ENCODE measurements around the gene SPINK4. TPM values are rescaled to one million over a fixed set of nuclear protein-coding genes. Genes with fewer than 3 reads are reported as not detected.

Gene SPINK4
- total RNA-seq, 1 donor from 2014 or later, result not detected

DNA sequence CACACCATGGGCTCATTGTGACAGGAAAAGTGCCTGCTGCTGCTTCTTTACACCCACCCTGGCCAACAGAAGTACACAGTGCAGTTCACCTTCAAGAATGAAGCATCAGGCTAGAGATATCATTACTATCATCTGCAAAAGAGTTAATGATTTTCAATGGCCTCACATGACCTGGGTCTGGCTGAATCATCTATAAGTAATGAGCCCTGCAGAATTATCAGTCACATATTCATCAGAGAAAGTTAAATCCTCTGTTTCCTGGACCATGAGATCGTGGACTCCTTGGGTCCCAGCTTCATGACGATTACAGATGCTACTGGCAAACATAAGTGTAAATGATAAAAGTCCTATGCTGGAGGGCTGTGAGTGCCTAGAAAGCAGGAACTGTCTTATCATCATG is 16.3 kb downstream of the SPINK4 start:
- no peak overlapping the region for H3K4me3 Mint-ChIP-seq (ENCODE audit: unreplicated experiment)
- H3K9me3 Mint-ChIP-seq (ENCODE audit: unreplicated experiment), result no peaks in the 10 kb centered on the region
- peaks cover 56% of the 10 kb centered on the region for H3K36me3 Mint-ChIP-seq (ENCODE audit: unreplicated experiment)

DNA sequence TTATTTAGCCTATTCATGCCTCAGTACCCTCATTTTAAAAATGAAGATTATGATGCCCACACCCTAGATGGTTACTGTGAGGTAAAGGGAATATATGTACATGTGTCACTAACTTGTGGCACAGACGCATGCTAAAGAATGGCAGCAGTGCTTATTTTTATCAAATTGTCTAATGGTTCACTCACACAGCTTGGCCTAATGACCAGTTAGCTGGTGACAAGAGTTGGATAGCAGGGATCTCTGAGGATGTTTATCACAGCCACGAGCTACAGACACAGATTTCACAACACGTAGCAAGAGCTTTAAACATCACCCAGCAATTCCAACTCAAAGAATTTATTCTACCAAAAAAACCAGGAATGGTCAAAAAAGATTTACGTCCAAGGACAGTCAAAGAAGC is 17.3 kb downstream of the SPINK4 start:
- no peak overlapping the region for H3K27ac Mint-ChIP-seq (ENCODE audit: unreplicated experiment)
- H3K27me3 Mint-ChIP-seq (ENCODE audit: unreplicated experiment), result no peaks in the 10 kb centered on the region
- no peaks in the 10 kb centered on the region for H3K4me1 Mint-ChIP-seq (ENCODE audit: unreplicated experiment)
- TF ChIP-seq, protein P1, sequence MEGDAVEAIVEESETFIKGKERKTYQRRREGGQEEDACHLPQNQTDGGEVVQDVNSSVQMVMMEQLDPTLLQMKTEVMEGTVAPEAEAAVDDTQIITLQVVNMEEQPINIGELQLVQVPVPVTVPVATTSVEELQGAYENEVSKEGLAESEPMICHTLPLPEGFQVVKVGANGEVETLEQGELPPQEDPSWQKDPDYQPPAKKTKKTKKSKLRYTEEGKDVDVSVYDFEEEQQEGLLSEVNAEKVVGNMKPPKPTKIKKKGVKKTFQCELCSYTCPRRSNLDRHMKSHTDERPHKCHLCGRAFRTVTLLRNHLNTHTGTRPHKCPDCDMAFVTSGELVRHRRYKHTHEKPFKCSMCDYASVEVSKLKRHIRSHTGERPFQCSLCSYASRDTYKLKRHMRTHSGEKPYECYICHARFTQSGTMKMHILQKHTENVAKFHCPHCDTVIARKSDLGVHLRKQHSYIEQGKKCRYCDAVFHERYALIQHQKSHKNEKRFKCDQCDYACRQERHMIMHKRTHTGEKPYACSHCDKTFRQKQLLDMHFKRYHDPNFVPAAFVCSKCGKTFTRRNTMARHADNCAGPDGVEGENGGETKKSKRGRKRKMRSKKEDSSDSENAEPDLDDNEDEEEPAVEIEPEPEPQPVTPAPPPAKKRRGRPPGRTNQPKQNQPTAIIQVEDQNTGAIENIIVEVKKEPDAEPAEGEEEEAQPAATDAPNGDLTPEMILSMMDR (IDR thresholded peaks at IDR 0.05), result no peak
- H3K4me3 Mint-ChIP-seq (ENCODE audit: unreplicated experiment), result no peak overlapping the region
- peaks cover 61% of the 10 kb centered on the region for H3K36me3 Mint-ChIP-seq (ENCODE audit: unreplicated experiment)
- DNase-seq (ENCODE audit: extremely low spot score, unreplicated experiment), result no peak
- H3K9me3 Mint-ChIP-seq (ENCODE audit: unreplicated experiment), result no peaks in the 10 kb centered on the region

More for the DNA sequence above, 16.3 kb downstream of the SPINK4 start:
- Mint-ChIP-seq H3K4me1 (ENCODE audit: unreplicated experiment) (no peaks in the 10 kb centered on the region), H3K27me3 (ENCODE audit: unreplicated experiment) (no peaks in the 10 kb centered on the region), H3K27ac (ENCODE audit: unreplicated experiment) (no peak overlapping the region)
- TF ChIP-seq, protein P1 (IDR thresholded peaks at IDR 0.05), result no peak
- no peak for DNase-seq (ENCODE audit: extremely low spot score, unreplicated experiment)

DNA sequence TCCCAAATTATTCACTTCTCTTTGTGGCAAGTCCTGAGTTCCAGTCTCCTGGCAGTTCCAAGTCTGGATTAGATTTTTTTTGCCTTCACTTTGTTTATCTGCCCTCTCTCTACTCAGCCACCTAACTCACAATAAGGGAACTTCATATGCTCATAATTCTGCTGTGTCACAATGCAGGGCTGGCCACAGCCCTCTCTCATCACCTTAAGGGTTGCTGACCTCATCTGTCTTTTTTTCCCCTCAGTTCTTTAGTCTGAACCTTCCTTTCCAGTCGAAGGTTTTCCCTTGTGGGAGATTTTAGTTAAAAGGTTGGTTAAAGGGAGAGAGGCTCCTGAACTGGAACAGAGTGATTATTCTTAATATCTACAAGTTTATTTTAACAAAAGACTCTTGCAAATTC is 20.4 kb downstream of the SPINK4 start:
- H3K4me3 Mint-ChIP-seq (ENCODE audit: unreplicated experiment), result no peak overlapping the region
- H3K36me3 Mint-ChIP-seq (ENCODE audit: unreplicated experiment), result peaks cover 40% of the 10 kb centered on the region
- no peak for DNase-seq (ENCODE audit: extremely low spot score, unreplicated experiment)
- H3K4me1 Mint-ChIP-seq (ENCODE audit: unreplicated experiment), result peaks cover 14% of the 10 kb centered on the region
- TF ChIP-seq, protein P1 (IDR thresholded peaks at IDR 0.05), result no peak
- no peak overlapping the region for H3K27ac Mint-ChIP-seq (ENCODE audit: unreplicated experiment)
- H3K9me3 Mint-ChIP-seq (ENCODE audit: unreplicated experiment), result no peaks in the 10 kb centered on the region
- H3K27me3 Mint-ChIP-seq (ENCODE audit: unreplicated experiment), result no peaks in the 10 kb centered on the region

DNA sequence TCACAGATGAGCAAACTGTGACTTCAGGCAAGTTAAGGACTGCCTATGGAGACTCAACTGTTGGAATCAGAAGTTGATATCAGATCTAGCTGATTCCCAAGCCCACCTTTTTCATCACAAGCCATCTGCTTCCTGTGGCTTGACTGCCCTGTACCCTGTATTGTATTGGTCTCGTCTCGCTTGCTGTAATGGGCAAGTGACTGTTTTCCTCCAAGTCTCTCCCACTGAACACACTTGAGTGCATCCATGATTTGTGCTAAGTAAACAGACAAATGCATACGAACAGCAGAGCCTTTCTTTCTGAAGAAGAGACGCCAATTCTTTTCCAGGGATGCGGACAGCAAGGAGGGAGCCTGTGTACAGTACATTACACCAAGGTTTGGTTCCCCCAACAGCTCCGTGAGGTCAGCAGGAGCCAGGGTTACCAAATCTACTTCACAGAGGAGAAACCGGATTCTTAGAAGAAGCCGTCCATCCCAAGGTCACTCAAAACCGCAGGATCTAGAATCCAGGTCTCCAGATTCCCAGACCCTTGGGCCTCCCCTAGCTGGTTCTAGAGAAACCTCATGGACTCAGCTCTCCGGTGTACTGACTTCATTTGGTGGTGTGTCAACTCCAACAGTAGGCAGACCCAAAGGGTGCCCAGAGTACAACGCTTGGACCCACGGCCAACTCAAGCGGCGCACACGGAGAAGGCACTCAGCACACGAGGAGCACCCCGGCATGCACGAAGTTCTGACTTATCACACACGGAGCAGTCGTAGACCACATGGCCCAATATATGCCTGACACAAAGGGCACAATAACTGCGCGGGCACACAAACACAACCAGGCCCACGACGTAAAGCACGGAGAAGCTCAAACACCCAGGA is 23.4 kb downstream of the SPINK4 start:
- Mint-ChIP-seq H3K27me3 (ENCODE audit: unreplicated experiment) (no peaks in the 10 kb centered on the region), H3K4me3 (ENCODE audit: unreplicated experiment) (peak overlapping the region; percentile 85), H3K27ac (ENCODE audit: unreplicated experiment) (peak overlapping the region; percentile 79), H3K36me3 (ENCODE audit: unreplicated experiment) (peaks cover 35% of the 10 kb centered on the region), H3K9me3 (ENCODE audit: unreplicated experiment) (no peaks in the 10 kb centered on the region), H3K4me1 (ENCODE audit: unreplicated experiment) (peaks cover 26% of the 10 kb centered on the region)
- TF ChIP-seq, protein P1 (IDR thresholded peaks at IDR 0.05), result no peak
- no peak for DNase-seq (ENCODE audit: extremely low spot score, unreplicated experiment)

DNA sequence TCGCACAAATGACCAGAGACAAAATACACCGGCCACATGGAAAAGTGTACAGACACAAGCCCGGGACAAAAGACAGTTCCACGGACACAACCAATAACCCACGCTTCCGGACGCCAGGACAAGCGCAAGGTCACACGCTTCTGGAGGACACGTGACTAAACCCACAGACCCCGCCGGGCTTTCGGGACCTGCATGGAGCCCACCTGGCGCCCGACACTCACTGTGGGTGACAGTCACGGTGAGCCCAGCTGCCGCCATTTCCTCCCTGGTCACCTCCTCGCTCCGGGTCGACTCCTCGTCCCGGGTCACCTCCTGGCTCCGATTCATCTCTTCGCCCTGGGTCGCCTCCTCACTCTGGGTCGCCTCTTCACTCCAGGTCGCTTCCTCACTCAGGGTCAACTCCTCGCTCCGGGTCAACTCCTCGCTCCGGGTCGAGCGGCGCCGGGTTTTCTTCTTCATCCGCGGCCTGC is 24.1 kb downstream of the SPINK4 start:
- no peaks in the 10 kb centered on the region for H3K27me3 Mint-ChIP-seq (ENCODE audit: unreplicated experiment)
- H3K9me3 Mint-ChIP-seq (ENCODE audit: unreplicated experiment), result no peaks in the 10 kb centered on the region
- DNase-seq (ENCODE audit: extremely low spot score, unreplicated experiment), result no peak
- H3K36me3 Mint-ChIP-seq (ENCODE audit: unreplicated experiment), result peaks cover 35% of the 10 kb centered on the region
- H3K27ac Mint-ChIP-seq (ENCODE audit: unreplicated experiment), result peak overlapping the region; percentile 79
- peak overlapping the region; percentile 85 for H3K4me3 Mint-ChIP-seq (ENCODE audit: unreplicated experiment)
- peaks cover 26% of the 10 kb centered on the region for H3K4me1 Mint-ChIP-seq (ENCODE audit: unreplicated experiment)
- TF ChIP-seq, protein P1 (IDR thresholded peaks at IDR 0.05), result no peak

Data from osteocyte (in vitro differentiated cells).